Activated T-cell treated with anti-CD3 and anti-CD28 coated beads for 1 hour (primary cell): ENCODE measurements around the gene TOR1A.
"Not testable (repeated sequence)": the region's sequence is repeated elsewhere in the genome, so short reads cannot be mapped to it uniquely, and the experiment has no call there.

Source experiments
- DNase-seq: peaks from one replicate; pipeline ENCODE4 v3.0.0-alpha.2; 2020; ENCODE audit warnings: low read depth

TOR1A gene

GRCh38 chr9:129781131-129781530 lies 42.8 kb downstream of the TOR1A start:
- no peak for DNase-seq

GRCh38 chr9:129779560-129780190 lies 44.3 kb downstream of the TOR1A start:
- no peak for DNase-seq

DNA sequence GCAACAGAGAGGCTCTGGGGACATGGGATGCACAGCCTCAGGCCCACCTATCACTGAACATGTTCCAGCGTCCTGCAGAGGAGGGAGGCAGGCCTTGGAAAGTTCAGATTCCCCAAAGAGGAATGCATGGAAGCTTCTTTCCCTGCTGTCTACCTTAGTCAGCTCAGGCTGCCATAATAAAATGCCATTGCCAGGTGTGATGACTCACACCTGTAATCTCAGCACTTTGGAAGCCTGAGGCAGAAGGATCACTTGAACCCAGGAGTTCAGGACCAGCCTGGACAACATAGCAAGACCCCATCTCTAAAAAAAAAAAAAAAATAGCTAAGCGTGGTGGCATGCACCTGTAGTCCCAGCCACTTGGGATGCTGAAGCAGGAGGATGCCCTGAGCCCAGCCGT lies 45.5 kb downstream of the TOR1A start:
- DNase-seq, result no peak

DNA sequence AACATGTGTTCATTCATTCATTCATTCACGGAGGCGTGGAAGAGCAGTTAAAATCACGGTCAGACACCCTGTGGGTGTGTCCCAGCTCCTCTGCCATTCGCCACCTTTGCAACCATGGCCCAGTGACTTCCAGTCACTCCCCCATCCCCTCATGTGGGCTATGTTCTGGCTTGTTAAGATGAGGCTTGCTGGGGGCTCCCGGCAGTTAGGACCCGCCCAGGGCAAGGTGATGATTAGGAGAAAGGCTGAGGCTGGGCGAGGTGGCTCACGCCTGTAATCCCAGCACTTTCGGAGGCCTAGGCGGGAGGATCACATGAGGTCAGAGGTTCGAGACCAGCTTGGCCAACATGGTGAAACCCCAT lies 46.2 kb downstream of the TOR1A start:
- DNase-seq, result no peak

DNA sequence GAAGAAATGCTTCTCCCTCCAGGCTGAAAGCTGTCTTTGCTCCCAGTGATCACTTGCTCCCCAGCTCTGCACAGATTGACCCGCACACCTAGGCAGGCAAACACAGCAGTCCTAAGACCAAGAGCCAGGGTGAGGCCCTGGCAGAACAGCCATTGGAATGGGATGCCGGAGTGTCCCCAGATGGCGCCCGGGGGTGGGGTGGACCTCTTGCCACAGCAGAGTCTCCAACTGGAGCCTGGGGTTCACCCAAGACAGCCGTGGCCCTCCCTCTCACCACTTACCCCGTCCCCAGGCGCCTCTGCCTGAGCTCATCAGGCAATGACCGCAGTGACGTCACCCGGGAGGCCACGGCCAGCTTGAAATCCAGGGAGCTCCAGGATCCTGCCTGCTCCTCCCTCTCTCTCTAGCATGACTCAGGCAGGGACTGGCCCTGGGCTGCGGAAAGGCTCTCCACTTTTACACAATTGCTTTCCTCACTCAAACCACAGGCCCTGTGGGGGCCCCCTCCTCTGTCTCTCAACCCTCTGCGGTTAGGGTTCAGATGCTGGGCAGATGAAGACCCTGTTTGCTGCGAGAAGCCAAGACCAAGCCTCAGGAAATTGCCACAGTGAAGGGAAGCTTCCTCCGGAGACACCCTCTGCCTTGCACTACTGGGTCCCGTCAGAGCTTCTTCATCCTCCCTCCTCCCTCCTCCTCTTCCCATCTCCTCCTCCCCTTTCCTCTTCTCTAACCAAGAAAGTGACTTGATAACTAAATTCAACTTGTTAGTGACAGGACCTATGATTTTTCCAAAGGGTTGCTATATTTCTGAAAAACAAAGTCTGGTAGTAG lies 46.8 kb downstream of the TOR1A start:
- no peak for DNase-seq

GRCh38 chr9:129776566-129776937 lies 47.4 kb downstream of the TOR1A start:
- DNase-seq, result no peak

GRCh38 chr9:129776096-129776495 lies 47.8 kb downstream of the TOR1A start:
- DNase-seq, result not testable (repeated sequence)

- DNase-seq, result no peak
Measured at GRCh38 chr9:129775448-129775798, 48.5 kb downstream of the TOR1A start.

GRCh38 chr9:129774791-129775447 lies 49.0 kb downstream of the TOR1A start:
- no peak for DNase-seq

- no peak for DNase-seq
Measured at GRCh38 chr9:129773262-129774048, 50.5 kb downstream of the TOR1A start.

DNA sequence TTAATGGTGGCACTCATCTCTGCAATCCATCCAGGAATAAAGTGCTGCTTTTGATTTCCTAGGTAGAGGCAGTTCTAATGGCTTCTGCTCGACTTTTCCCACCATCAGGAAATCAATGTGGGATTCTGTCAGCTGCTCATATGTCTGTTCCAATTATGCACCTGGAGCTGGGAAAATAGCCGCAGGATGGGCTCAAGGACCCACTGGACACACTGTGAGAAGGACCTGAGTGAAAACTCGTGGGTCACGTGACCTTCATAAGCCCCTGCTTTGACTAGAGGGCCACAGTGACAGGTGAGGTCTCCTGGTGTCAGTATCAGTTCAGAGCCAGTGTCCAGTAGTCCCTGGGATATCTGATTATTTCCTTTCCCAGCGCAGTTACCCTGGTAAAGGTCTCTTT lies 53.2 kb downstream of the TOR1A start:
- DNase-seq, result no peak

- no peak for DNase-seq
Measured at GRCh38 chr9:129769669-129770068, 54.3 kb downstream of the TOR1A start.

GRCh38 chr9:129768486-129768885 lies 55.5 kb downstream of the TOR1A start:
- no peak for DNase-seq

- DNase-seq, result no peak
Measured at GRCh38 chr9:129765764-129766317, 58.1 kb downstream of the TOR1A start.

DNA sequence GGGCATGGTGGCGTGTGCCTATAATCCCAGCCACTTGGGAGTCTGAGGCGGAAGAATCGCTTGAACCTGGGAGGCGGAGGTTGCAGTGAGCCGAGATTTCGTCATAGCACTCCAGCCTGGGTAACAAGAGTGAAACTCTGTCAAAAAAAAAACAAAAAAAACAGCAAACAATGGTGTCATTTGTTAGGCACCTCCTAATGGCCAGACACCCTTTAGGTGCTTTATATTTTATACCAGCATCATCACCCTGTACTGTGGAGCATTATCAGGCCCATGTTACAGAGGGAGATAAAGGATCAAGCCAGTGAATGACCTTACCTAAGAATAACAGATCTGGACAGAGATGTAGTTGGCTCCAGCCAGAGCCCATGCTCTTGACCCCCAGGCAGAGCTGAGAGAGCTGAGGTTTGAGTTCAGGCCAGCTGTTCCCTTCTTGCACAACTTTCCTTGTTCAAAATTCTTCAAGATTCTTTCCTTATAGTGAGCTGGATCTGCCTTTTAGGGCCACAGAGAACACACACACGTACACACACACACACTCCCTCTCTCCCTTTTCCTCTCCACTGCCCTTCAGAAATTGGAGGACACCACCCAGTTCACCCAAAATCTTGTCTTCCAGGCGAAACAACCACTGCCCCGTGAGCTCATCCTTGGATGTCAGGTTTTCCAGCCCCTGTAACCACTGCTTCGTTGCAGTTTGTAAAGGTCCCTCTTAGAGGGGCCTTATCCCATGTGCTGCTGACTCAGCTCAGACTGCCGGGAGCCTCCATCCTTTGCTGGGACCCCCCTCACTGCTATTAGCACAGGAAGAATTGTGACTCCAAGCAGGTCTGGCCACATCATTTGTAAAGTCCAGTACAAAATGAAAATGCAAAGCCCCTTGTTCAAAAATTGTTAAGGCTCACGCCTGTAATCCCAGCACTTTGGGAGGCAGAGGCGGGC lies 60.7 kb downstream of the TOR1A start:
- no peak for DNase-seq
